GM12878 (cell line): ENCODE results near the gene NEDD8. TPM values are rescaled to one million over a fixed set of nuclear protein-coding genes. Genes with fewer than 3 reads are reported as not detected.

Experiments
- ASH2L ChIP-seq: fragments of 300-600, 200-600 bp; sonication (generic); IDR thresholded peaks from 2 replicates; pipeline ENCODE4 v1.6.1; 2017; ENCODE audit warnings: low read depth, mild to moderate bottlenecking, borderline replicate concordance
- IKZF1 ChIP-seq: fragments of 450-650 bp; conservative IDR thresholded peaks from 2 replicates; pipeline ENCODE4 v1.6.1; 2017; ENCODE audit warnings: antibody characterized with exemption, mild to moderate bottlenecking
- IRF5 ChIP-seq: fragments of 450-650 bp; IDR thresholded peaks from 2 replicates; pipeline ENCODE4 v1.6.1; 2017; ENCODE audit warnings: borderline replicate concordance
- MAX ChIP-seq: IDR thresholded peaks from 2 replicates; pipeline ENCODE4 v1.6.1; 2012; ENCODE audit warnings: low read depth, low read length, improper control_type of control experiment
- MTA3 ChIP-seq: IDR thresholded peaks from 2 replicates; pipeline ENCODE4 v1.6.1; 2012; ENCODE audit warnings: low read length, inconsistent platforms, borderline replicate concordance
- NFYA ChIP-seq: IDR thresholded peaks from 2 replicates; pipeline ENCODE4 v1.6.1; 2011; ENCODE audit warnings: low read depth, mild to moderate bottlenecking, low read length, improper control_type of control experiment, borderline replicate concordance
- NR2F1 ChIP-seq: fragments of 450-650 bp; conservative IDR thresholded peaks from 2 replicates; pipeline ENCODE4 v1.6.1; 2017; ENCODE audit warnings: mild to moderate bottlenecking
- NRF1 ChIP-seq: conservative IDR thresholded peaks from 2 replicates; pipeline ENCODE4 v1.6.1; 2011; ENCODE audit warnings: mild to moderate bottlenecking, low read depth, low read length, improper control_type of control experiment
- SIN3A ChIP-seq: IDR thresholded peaks from 2 replicates; pipeline ENCODE4 v1.6.1; 2012; ENCODE audit warnings: low read depth, low read length, improper control_type of control experiment
- SKIL ChIP-seq: fragments of 450-650 bp; IDR thresholded peaks from 2 replicates; pipeline ENCODE4 v1.6.1; 2017; ENCODE audit warnings: mild to moderate bottlenecking, low read depth, inconsistent platforms; ENCODE audit not compliant: poor library complexity, severe bottlenecking
- SMAD1 ChIP-seq: fragments of 450-650 bp; IDR thresholded peaks from 2 replicates; pipeline ENCODE4 v1.6.1; 2018; ENCODE audit warnings: mild to moderate bottlenecking, low read depth; ENCODE audit not compliant: partially characterized antibody
- SMC3 ChIP-seq: IDR thresholded peaks from 2 replicates; pipeline ENCODE4 v1.6.1; 2011; ENCODE audit warnings: low read length, improper control_type of control experiment, borderline replicate concordance
- SUPT20H ChIP-seq: IDR thresholded peaks from 2 replicates; pipeline ENCODE4 v1.6.1; 2011; ENCODE audit warnings: low read depth, mild to moderate bottlenecking, low read length, moderate library complexity, borderline replicate concordance; ENCODE audit not compliant: control insufficient read depth
- TCF3 ChIP-seq: IDR thresholded peaks from 2 replicates; pipeline ENCODE4 v1.6.1; 2012; ENCODE audit warnings: low read depth, mild to moderate bottlenecking, low read length, borderline replicate concordance; ENCODE audit not compliant: insufficient read depth
- ZZZ3 ChIP-seq: IDR thresholded peaks from 2 replicates; pipeline ENCODE4 v1.6.1; 2011; ENCODE audit warnings: low read depth; ENCODE audit not compliant: control insufficient read depth, insufficient read length
- polyA plus RNA-seq, 11 experiments: library from polyadenylated mRNA; depleted of rRNA in 4 of 11; unstranded in 6 of 11; stranded (reverse) in 5 of 11; fragments of >200 nt; fragmentation: Nextera tagmentation in 4 of 11; fragmentation: Illumina TruSeq in 1 of 11; extraction: Ambion mirVana in 4 of 11; extraction: Trizol in 1 of 11; gene quantifications; 1 replicate in 1 of 11; 2 replicates in 10 of 11; pipeline versions ENCODE4 v1.2.1 to v1.2.3, GENCODE V29; 2011 to 2016; ENCODE audit warnings: inconsistent platforms in 2 of 11, missing spikeins in 2 of 11, low read depth in 1 of 11
- total RNA-seq, 4 experiments: library from RNA; depleted of rRNA in 3 of 4; stranded (reverse); fragments of >200 nt in 3 of 4; fragmentation: Illumina TruSeq in 1 of 4; extraction: Trizol in 1 of 4; gene quantifications; 2 replicates each; pipeline versions ENCODE4 v1.2.1 to v1.2.3, GENCODE V29; 2013 to 2021

The NEDD8 gene
- total and polyA plus RNA-seq, 10 of the 15 experiments (the other 5 are each of a cell fraction or from before 2014, with no cell fraction given): 164 to 991 (median 300) TPM

GRCh38 chr14:24212924-24213865 lies 19.0 kb downstream of the NEDD8 start, which contains the start of gene CHMP4A (continued):
- TF ChIP-seq SKIL: peak; percentile 35
- TF ChIP-seq TCF3: peak; percentile 66; the same call in 1 of the 2 replicates
- TF ChIP-seq NRF1: no peak
- TF ChIP-seq SIN3A: peak; percentile 79; the same call in 1 of the 2 replicates
- no peak for TF ChIP-seq MTA3
- TF ChIP-seq IRF5: no peak
- no peak for TF ChIP-seq ASH2L
- TF ChIP-seq SMC3: no peak
- no peak for TF ChIP-seq NFYA
- 0 out of 2 replicates have a peak, but pooled peaks have one; percentile 20 for TF ChIP-seq NR2F1
- TF ChIP-seq MAX: peak; percentile 83
- no peak for TF ChIP-seq ZZZ3
- TF ChIP-seq SMAD1: peak; percentile 89
- TF ChIP-seq IKZF1: peak; percentile 90
- no peak for TF ChIP-seq SUPT20H
